Liver (tissue), 9 donors: ENCODE results near the gene CD47. TPM values are rescaled to one million over a fixed set of nuclear protein-coding genes. Genes with fewer than 3 reads are reported as not detected.

Source experiments
- DNase-seq: peaks from one replicate; pipeline ENCODE4 v3.0.0-alpha.2; 2017; ENCODE audit warnings: low spot score
- H3K27ac ChIP-seq, 2 donors: one replicate each; pipeline ENCODE4 v1.7.0; 2013; ENCODE audit warnings: inconsistent platforms in 2 of 2, low read length in 2 of 2, control low read depth in 1 of 2, low read depth in 1 of 2, mild to moderate bottlenecking in 1 of 2
- H3K27me3 ChIP-seq, 4 donors: one replicate each; pipeline versions ENCODE4 v1.6.1 to v1.7.0; 2013; ENCODE audit warnings: low read length in 3 of 4, inconsistent platforms in 1 of 4, mild to moderate bottlenecking in 1 of 4, moderate library complexity in 1 of 4; ENCODE audit not compliant: control insufficient read depth in 4 of 4, insufficient read depth in 4 of 4
- H3K36me3 ChIP-seq, 4 donors: one replicate each; pipeline versions ENCODE4 v1.6.1 to v1.7.0; 2013; ENCODE audit warnings: low read length in 3 of 4, mild to moderate bottlenecking in 3 of 4, low read depth in 1 of 4, moderate library complexity in 1 of 4; ENCODE audit not compliant: control insufficient read depth in 4 of 4, insufficient read depth in 3 of 4
- H3K4me1 ChIP-seq, 4 donors: one replicate each; pipeline versions ENCODE4 v1.6.1 to v1.7.0; 2013; ENCODE audit warnings: low read length in 3 of 4, mild to moderate bottlenecking in 3 of 4, moderate library complexity in 1 of 4; ENCODE audit not compliant: control insufficient read depth in 4 of 4, insufficient read depth in 4 of 4
- H3K4me3 ChIP-seq, 3 donors: one replicate each; pipeline versions ENCODE4 v1.6.1 to v1.7.0; 2013; ENCODE audit warnings: low read length in 3 of 3, control low read depth in 1 of 3, low read depth in 1 of 3, mild to moderate bottlenecking in 1 of 3
- H3K9ac ChIP-seq, 2 donors: one replicate each; pipeline ENCODE4 v1.7.0; 2013; ENCODE audit warnings: low read length in 2 of 2, mild to moderate bottlenecking in 2 of 2, moderate library complexity in 2 of 2, control low read depth in 1 of 2, low read depth in 1 of 2
- H3K9me3 ChIP-seq, 4 donors: one replicate each; pipeline versions ENCODE4 v1.6.1 to v1.7.0; 2013; ENCODE audit warnings: low read length in 3 of 4; ENCODE audit not compliant: control insufficient read depth in 4 of 4
- FOXA1 ChIP-seq: IDR thresholded peaks from 2 replicates; pipeline ENCODE4 v1.6.1; 2016; ENCODE audit warnings: antibody characterized with exemption
- FOXA2 ChIP-seq: IDR thresholded peaks from 2 replicates; pipeline ENCODE4 v1.6.1; 2016; ENCODE audit warnings: antibody characterized with exemption
- GABPA ChIP-seq, 2 donors: IDR thresholded peaks in 1 of 2; conservative IDR thresholded peaks in 1 of 2; 2 replicates each; pipeline ENCODE4 v1.6.1; 2016; ENCODE audit warnings: antibody characterized with exemption in 2 of 2, mild to moderate bottlenecking in 1 of 2, moderate library complexity in 1 of 2
- HNF4A ChIP-seq, 2 donors: conservative IDR thresholded peaks; 2 replicates each; pipeline ENCODE4 v1.6.1; 2016; ENCODE audit warnings: antibody characterized with exemption in 2 of 2, mild to moderate bottlenecking in 2 of 2
- HNF4G ChIP-seq: IDR thresholded peaks from 2 replicates; pipeline ENCODE4 v1.6.1; 2016; ENCODE audit warnings: antibody characterized with exemption
- JUND ChIP-seq, 2 donors: IDR thresholded peaks; 2 replicates each; pipeline ENCODE4 v1.6.1; 2016; ENCODE audit warnings: antibody characterized with exemption in 2 of 2
- NR2F2 ChIP-seq: IDR thresholded peaks from 2 replicates; pipeline ENCODE4 v1.6.1; 2016; ENCODE audit warnings: antibody characterized with exemption
- RAD21 ChIP-seq, 2 donors: IDR thresholded peaks; 2 replicates each; pipeline ENCODE4 v1.6.1; 2016; ENCODE audit warnings: antibody characterized with exemption in 2 of 2, mild to moderate bottlenecking in 2 of 2
- RXRA ChIP-seq, 2 donors: IDR thresholded peaks; 2 replicates each; pipeline ENCODE4 v1.6.1; 2017 to 2018; ENCODE audit warnings: antibody characterized with exemption in 2 of 2, mild to moderate bottlenecking in 1 of 2
- SP1 ChIP-seq: IDR thresholded peaks from 2 replicates; pipeline ENCODE4 v1.6.1; 2018; ENCODE audit warnings: antibody characterized with exemption, mild to moderate bottlenecking
- TAF1 ChIP-seq: conservative IDR thresholded peaks from 2 replicates; pipeline ENCODE4 v1.6.1; 2016; ENCODE audit warnings: antibody characterized with exemption, mild to moderate bottlenecking
- YY1 ChIP-seq: IDR thresholded peaks from 2 replicates; pipeline ENCODE4 v1.6.1; 2016; ENCODE audit warnings: antibody characterized with exemption, mild to moderate bottlenecking
- WGBS: extraction: QIAGEN DNeasy Blood & Tissue Kit; methylation state at CpG from one replicate; pipeline ENCODE4 v1.1.7; 2013; 5-methylcytosine and 5-hydroxymethylcytosine counted together
- polyA plus RNA-seq, 2 donors: library from polyadenylated mRNA; stranded (reverse) in 1 of 2; unstranded in 1 of 2; fragments of 200-250 nt in 1 of 2; fragments of >200 nt in 1 of 2; fragmentation: Nextera tagmentation in 1 of 2; extraction: Ambion mirVana in 1 of 2; gene quantifications; one replicate each; pipeline versions ENCODE4 v1.2.1 to v1.2.3, GENCODE V29; 2013 to 2015
- total RNA-seq, 2 donors: library from RNA; depleted of rRNA; stranded (reverse); fragments of >200 nt; gene quantifications; one replicate each; pipeline ENCODE4 v1.2.3, GENCODE V29; 2014
- TF ChIP-seq, protein P1 (sequence below): IDR thresholded peaks from 2 replicates; pipeline ENCODE4 v1.6.1; 2016; ENCODE audit warnings: antibody characterized with exemption
- TF ChIP-seq, protein P2 (sequence below): fragments of 150-350 bp; IDR thresholded peaks from 2 replicates; pipeline ENCODE4 v1.5.1; 2017; ENCODE audit warnings: improper control_type of control experiment, low read depth, low read length; ENCODE audit not compliant: missing input control
- TF ChIP-seq, protein P3 (sequence below): IDR thresholded peaks from 2 replicates; pipeline ENCODE4 v1.6.1; 2016; ENCODE audit warnings: antibody characterized with exemption, mild to moderate bottlenecking
- TF ChIP-seq, protein P4 (sequence below): IDR thresholded peaks from 2 replicates; pipeline ENCODE4 v1.6.1; 2016; ENCODE audit warnings: antibody characterized with exemption
- TF ChIP-seq, protein P5 (sequence below): IDR thresholded peaks from 2 replicates; pipeline ENCODE4 v1.6.1; 2016; ENCODE audit warnings: antibody characterized with exemption
- donor health status: healthy.
- donor health status: healthy.
- donor health status: healthy.
- donor health status: healthy.
- donor health status: healthy.

The CD47 gene
- total and polyA plus RNA-seq, 4 donors = 23.4 to 39.5 (median 33.9) TPM

DNA sequence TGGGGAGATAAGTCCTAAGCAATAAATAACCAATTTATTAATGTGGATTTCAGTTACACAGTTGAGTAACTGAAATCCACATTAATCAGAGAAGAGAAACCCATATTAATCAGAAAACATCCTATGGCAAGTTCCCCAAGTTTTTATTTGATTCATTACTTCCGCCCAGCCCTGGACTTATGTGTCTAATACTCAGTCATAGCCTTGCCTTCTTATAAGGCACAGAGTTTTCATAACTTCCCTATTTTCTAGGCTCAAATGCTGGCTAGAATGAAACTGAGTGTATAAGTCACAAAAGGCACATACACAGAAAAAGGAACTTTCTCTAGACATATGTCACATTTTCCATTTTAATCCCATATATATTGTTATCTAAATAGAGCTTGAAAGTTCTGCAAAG lies 28.8 kb downstream of the CD47 start:
- WGBS = 78% methylated on average over 1 of the region's 1 CpG
- no peak for TF ChIP-seq YY1
- TF ChIP-seq GABPA (IDR thresholded peaks at IDR 0.05 in 1 of 2, conservative IDR thresholded peaks at IDR 0.05 in 1 of 2) = no peak
- TF ChIP-seq FOXA1 = no peak
- TF ChIP-seq RXRA (IDR thresholded peaks at IDR 0.05) = no peak
- no peak for TF ChIP-seq NR2F2
- TF ChIP-seq, protein P1, sequence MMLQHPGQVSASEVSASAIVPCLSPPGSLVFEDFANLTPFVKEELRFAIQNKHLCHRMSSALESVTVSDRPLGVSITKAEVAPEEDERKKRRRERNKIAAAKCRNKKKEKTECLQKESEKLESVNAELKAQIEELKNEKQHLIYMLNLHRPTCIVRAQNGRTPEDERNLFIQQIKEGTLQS = no peak
- TF ChIP-seq SP1 = no peak
- TF ChIP-seq, protein P2, sequence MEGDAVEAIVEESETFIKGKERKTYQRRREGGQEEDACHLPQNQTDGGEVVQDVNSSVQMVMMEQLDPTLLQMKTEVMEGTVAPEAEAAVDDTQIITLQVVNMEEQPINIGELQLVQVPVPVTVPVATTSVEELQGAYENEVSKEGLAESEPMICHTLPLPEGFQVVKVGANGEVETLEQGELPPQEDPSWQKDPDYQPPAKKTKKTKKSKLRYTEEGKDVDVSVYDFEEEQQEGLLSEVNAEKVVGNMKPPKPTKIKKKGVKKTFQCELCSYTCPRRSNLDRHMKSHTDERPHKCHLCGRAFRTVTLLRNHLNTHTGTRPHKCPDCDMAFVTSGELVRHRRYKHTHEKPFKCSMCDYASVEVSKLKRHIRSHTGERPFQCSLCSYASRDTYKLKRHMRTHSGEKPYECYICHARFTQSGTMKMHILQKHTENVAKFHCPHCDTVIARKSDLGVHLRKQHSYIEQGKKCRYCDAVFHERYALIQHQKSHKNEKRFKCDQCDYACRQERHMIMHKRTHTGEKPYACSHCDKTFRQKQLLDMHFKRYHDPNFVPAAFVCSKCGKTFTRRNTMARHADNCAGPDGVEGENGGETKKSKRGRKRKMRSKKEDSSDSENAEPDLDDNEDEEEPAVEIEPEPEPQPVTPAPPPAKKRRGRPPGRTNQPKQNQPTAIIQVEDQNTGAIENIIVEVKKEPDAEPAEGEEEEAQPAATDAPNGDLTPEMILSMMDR = no peak
- no peak for TF ChIP-seq TAF1
- no peak for TF ChIP-seq FOXA2
- TF ChIP-seq RAD21 (IDR thresholded peaks at IDR 0.05) = no peak
- no peak for TF ChIP-seq HNF4G
- TF ChIP-seq, protein P3, sequence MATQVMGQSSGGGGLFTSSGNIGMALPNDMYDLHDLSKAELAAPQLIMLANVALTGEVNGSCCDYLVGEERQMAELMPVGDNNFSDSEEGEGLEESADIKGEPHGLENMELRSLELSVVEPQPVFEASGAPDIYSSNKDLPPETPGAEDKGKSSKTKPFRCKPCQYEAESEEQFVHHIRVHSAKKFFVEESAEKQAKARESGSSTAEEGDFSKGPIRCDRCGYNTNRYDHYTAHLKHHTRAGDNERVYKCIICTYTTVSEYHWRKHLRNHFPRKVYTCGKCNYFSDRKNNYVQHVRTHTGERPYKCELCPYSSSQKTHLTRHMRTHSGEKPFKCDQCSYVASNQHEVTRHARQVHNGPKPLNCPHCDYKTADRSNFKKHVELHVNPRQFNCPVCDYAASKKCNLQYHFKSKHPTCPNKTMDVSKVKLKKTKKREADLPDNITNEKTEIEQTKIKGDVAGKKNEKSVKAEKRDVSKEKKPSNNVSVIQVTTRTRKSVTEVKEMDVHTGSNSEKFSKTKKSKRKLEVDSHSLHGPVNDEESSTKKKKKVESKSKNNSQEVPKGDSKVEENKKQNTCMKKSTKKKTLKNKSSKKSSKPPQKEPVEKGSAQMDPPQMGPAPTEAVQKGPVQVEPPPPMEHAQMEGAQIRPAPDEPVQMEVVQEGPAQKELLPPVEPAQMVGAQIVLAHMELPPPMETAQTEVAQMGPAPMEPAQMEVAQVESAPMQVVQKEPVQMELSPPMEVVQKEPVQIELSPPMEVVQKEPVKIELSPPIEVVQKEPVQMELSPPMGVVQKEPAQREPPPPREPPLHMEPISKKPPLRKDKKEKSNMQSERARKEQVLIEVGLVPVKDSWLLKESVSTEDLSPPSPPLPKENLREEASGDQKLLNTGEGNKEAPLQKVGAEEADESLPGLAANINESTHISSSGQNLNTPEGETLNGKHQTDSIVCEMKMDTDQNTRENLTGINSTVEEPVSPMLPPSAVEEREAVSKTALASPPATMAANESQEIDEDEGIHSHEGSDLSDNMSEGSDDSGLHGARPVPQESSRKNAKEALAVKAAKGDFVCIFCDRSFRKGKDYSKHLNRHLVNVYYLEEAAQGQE = no peak
- TF ChIP-seq, protein P4, sequence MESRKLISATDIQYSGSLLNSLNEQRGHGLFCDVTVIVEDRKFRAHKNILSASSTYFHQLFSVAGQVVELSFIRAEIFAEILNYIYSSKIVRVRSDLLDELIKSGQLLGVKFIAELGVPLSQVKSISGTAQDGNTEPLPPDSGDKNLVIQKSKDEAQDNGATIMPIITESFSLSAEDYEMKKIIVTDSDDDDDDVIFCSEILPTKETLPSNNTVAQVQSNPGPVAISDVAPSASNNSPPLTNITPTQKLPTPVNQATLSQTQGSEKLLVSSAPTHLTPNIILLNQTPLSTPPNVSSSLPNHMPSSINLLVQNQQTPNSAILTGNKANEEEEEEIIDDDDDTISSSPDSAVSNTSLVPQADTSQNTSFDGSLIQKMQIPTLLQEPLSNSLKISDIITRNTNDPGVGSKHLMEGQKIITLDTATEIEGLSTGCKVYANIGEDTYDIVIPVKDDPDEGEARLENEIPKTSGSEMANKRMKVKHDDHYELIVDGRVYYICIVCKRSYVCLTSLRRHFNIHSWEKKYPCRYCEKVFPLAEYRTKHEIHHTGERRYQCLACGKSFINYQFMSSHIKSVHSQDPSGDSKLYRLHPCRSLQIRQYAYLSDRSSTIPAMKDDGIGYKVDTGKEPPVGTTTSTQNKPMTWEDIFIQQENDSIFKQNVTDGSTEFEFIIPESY = no peak
- TF ChIP-seq HNF4A (conservative IDR thresholded peaks at IDR 0.05) = no peak
- TF ChIP-seq, protein P5, sequence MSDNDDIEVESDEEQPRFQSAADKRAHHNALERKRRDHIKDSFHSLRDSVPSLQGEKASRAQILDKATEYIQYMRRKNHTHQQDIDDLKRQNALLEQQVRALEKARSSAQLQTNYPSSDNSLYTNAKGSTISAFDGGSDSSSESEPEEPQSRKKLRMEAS = no peak
- no peak for DNase-seq
- no peak overlapping the region for H3K4me3 ChIP-seq
- H3K4me1 ChIP-seq = no peaks in the 10 kb centered on the region
- H3K36me3 ChIP-seq = peaks cover 0 to 13% (median 3%) of the 10 kb centered on the region in 4 donors
- H3K27me3 ChIP-seq = no peaks in the 10 kb centered on the region
- no peaks in the 10 kb centered on the region for H3K9me3 ChIP-seq
- no peak overlapping the region for H3K9ac ChIP-seq
- H3K27ac ChIP-seq = no peak overlapping the region

DNA sequence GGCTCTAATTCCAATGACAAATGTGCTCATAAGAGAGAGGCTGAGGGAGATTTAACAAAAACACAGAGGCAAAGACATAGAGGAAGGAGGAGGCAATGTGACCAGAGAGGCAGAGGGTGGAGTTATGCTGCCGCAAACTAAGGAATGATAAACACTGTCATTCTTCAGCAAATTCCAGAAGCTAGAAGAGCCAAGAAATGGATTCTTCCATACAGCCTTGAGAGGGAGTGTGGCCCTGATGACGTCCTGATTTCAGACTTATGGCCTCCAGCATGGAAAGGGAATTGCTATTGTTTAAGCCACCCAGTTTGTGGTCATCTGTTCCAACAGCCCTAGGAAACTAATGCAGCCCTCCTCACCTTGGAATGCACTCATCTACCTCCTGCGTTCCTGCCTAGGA lies 30.5 kb downstream of the CD47 start:
- H3K9ac ChIP-seq = no peak overlapping the region

More for the DNA sequence above, 30.5 kb downstream of the CD47 start:
- TF ChIP-seq YY1 (no peak), JUND (IDR thresholded peaks at IDR 0.05) (no peak), SP1 (no peak)
- Histone ChIP-seq H3K27ac (no peak overlapping the region), H3K4me3 (no peak overlapping the region), H3K9me3 (no peaks in the 10 kb centered on the region), H3K36me3 (peaks cover 0 to 13% (median 5%) of the 10 kb centered on the region in 4 donors), H3K4me1 (no peaks in the 10 kb centered on the region), H3K27me3 (no peaks in the 10 kb centered on the region)
- WGBS = 89% methylated on average over 3 of the region's 3 CpGs
- no peak for DNase-seq
